Gastrocnemius medialis (tissue), 4 donors: ENCODE data around the gene CKAP4.

Experiments used
- CTCF ChIP-seq, 5 experiments: fragments of 450-650 bp in 3 of 5; fragments of 200-600 bp in 2 of 5; sonication (generic) in 2 of 5; IDR thresholded peaks in 4 of 5; conservative IDR thresholded peaks in 1 of 5; 1 replicate in 4 of 5; 2 replicates in 1 of 5; pipeline ENCODE4 v1.5.1; 2016 to 2019; ENCODE audit warnings: antibody characterized with exemption in 5 of 5, mild to moderate bottlenecking in 3 of 5, moderate library complexity in 3 of 5
- POLR2A ChIP-seq, 2 donors: fragments of 450-650 bp; IDR thresholded peaks; one replicate each; pipeline ENCODE4 v1.6.1; 2017; ENCODE audit warnings: antibody characterized with exemption in 2 of 2, mild to moderate bottlenecking in 2 of 2, moderate library complexity in 2 of 2

DNA sequence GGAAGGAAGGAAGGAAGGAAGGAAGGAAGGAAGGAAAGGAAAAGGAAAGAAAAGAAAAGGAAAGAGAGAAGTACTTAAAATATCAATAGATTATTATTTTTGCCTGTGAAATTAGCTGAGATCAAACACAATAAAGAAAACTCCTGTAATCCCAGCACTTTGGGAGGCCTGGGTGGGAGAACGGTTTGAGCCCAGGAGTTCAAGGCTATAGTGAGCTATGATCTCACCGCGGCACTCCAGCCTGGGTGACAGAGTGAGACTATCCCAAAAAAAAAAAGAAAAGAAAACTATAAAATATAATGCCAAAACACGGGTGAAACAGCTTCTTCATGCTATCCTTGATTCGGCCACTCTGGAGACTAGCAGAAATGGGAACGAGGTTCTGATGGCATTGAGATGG lies 26.2 kb upstream of the CKAP4 start:
- no peak for TF ChIP-seq CTCF (IDR thresholded peaks at IDR 0.05 in 4 of 5, conservative IDR thresholded peaks at IDR 0.05 in 1 of 5)
- TF ChIP-seq POLR2A (IDR thresholded peaks at IDR 0.05), result no peak
